Measurements from ENCODE around the gene ALAD.
"Not testable (repeated sequence)": the region's sequence is repeated elsewhere in the genome, so short reads cannot be mapped to it uniquely, and the experiment has no call there.

ALAD gene

GRCh38 chr9:113398796-113399195 lies 2.3 kb downstream of the ALAD start:
- DNase-seq (ENCODE audit: low read depth in 2 of 2): no peak

GRCh38 chr9:113397203-113397631 lies 3.9 kb downstream of the ALAD start:
- no peak for DNase-seq (ENCODE audit: low read depth in 2 of 2)

DNA sequence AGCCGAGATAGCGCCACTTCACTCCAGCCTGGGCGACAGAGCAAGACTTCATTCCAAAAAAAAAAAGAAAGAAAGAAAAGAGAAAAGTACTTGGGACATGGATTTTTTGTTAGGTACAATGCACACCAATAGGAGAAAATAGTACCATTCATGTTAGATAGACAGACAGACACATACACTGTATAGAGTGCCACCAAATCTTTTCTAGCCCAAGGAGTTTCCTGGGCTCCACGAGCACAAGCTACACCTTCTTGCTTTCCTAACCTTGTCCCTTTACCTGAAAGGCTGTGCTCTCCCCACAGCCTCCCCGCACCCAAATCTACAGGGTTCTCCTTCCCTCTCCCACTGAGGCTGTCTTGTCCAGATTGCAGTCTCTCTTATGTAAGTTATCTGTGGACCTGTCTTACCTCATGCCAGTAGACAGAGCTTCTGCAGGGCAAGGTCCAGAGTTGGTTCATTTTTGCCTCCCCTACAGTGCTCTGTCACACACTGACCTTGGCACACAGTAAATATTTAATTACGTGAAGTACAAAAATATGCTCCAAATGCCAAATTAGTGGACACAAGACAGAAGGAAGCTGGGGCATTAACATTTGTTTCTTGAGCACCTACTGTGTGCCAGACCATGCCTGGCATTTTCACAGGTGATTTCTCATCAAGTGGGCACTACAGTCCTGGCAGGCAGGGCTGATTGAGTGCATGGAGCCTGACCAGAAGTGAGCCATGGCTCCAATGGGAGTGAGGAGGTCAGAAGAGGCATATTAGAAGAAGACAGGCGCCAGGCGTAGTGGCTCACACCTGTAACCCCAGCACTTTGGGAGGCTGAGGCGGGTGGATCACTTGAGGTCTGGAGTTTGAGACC lies 5.9 kb downstream of the ALAD start:
- DNase-seq (ENCODE audit: low read depth in 2 of 2): no peak

- DNase-seq (ENCODE audit: low read depth in 2 of 2): no peak
These were observed 7.8 kb downstream of the ALAD start for GRCh38 chr9:113393281-113393680.

DNA sequence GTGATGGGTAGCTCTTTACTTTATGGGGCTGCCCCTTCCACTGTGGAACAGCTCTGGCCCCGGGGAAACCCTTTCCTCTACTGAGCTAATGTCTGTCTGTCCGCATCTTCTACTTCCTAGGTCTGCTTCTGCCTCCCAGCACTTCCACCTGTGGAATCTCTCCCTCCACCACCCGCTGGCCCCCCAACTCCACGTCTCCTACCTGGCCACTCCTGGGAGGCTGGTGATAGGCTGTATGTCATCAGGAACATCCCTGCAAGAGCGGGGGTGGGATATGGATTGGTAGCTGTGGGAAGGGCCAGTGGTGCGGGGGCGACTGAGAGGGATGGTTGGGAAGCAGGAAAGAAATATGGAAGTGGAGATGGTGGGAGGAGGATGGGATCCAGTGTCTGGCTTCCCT lies 9.2 kb downstream of the ALAD start:
- no peak for DNase-seq (ENCODE audit: low read depth in 2 of 2)

GRCh38 chr9:113390192-113390960 lies 10.7 kb downstream of the ALAD start:
- DNase-seq (ENCODE audit: low read depth in 2 of 2): no peak

- DNase-seq (ENCODE audit: low read depth in 2 of 2): no peak
These were observed 11.6 kb downstream of the ALAD start for GRCh38 chr9:113389451-113389850.

DNA sequence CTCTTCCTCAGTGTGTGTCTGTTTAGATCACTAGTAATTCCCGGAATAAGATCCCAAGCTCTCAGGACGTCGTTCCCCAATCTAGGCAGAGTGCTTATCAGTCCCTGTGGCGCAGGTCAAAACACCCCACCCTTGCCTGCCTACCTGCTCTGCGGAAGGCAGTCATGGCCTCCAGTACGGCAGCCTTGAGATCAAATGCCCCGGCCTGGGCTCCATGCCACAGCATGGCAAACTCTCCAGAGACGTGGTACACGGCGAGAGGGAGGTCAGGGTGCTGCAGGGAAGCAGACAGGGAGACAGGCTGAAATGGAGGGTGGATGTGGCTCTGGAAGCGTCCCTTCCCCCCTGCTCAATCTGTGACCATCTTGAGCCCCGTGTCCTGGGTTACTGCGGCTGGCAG lies 12.3 kb downstream of the ALAD start:
- no peak for DNase-seq (ENCODE audit: low read depth in 2 of 2)

- no peak for DNase-seq (ENCODE audit: low read depth in 2 of 2)
These were observed 13.4 kb downstream of the ALAD start for GRCh38 chr9:113387560-113388230.

- no peak for DNase-seq (ENCODE audit: low read depth in 2 of 2)
These were observed 14.3 kb downstream of the ALAD start for GRCh38 chr9:113386571-113387393.

GRCh38 chr9:113381909-113382411 lies 19.1 kb downstream of the ALAD start:
- no peak for DNase-seq (ENCODE audit: low read depth in 2 of 2)

- not testable (repeated sequence) for DNase-seq (ENCODE audit: low read depth in 2 of 2)
These were observed 19.6 kb downstream of the ALAD start for GRCh38 chr9:113381441-113381840.

DNA sequence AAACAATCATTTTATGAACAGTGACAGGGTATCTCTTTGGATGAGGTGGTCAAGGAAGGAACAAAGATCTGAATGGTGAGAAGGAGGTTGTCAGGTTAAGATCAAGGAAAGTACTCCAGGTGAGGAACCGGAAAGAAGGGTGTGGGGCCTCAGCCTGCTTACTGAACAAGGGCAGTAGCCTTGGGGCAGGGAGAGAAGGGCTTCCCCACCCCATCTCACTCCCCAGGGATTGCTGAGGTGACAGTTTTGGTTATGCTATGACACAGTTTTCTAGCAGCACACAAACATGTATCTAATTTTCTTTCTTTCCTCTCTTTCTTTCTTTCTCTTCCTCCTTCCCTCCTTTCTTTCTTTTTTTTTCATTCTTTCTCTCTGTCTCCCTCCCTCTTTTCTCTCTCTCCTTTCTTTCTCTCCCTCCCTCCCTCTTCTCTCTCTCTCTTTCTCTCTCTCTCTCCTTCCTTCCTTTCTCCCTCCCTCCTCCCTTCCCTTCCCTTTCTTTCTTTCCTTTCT lies 20.2 kb downstream of the ALAD start:
- DNase-seq (ENCODE audit: low read depth in 2 of 2): no peak

GRCh38 chr9:113379829-113380210 lies 21.3 kb downstream of the ALAD start:
- DNase-seq (ENCODE audit: low read depth in 2 of 2): not testable (repeated sequence)

- not testable (repeated sequence) for DNase-seq (ENCODE audit: low read depth in 2 of 2)
These were observed 21.8 kb downstream of the ALAD start for GRCh38 chr9:113379094-113379828.

DNA sequence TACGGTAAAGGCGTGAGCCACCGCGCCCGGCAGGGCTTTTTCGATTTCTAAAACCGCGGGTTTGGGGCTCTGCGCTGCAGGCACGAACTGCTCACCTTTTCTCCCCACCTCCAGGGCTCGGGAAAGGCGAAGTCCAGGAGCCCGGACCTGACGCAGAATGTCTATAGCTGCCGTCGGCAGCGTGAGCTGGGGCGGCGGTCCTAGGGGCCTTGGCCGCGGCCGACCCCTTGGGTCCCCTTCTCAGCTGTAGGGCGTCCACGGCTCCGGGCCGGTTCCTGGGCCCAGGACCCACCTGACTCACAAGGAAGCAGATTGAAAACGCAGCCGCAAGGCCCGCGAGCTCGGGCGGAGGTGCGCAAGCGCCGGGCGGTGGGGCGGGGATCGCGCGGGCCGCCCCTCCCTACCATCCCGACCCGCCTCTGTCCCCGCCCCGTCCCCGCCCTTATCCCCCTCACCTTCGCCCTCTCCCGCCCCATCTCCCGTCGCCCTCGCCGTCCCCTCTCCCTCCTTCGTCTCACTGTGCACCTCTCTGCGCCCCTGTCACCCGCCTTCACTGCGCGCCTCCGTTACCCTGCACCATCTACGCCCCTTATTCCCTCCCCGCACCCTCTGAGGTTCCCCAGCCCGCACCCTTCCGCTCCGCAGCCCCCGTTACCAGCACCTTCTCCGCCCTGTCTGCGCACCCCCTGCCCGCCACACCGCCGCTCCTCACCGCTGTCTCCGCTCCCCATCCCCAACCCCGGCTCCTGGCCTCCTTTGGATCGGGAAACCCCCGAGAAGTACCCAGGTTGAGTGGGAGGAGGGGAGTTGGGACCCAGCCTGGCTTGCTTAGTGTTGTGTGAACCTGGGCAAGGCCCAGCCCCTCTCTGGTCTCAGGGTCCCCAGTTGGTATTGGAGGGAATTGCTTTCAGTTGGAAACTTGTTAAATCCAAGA lies 24.2 kb downstream of the ALAD start, which contains the start of gene HDHD3:
TSS of gene HDHD3 (minus strand) at position 353 of the 934 bp plus-strand sequence. CDS start 2,632 bp downstream, outside the sequence.
- DNase-seq (ENCODE audit: low read depth in 2 of 2): peak; percentile 65 to 78

- no peak for DNase-seq (ENCODE audit: low read depth in 2 of 2)
These were observed 25.7 kb downstream of the ALAD start for GRCh38 chr9:113375057-113376023.

Measured in stimulated activated CD8-positive, alpha-beta memory T cell treated with anti-CD3 and anti-CD28 coated beads, Interleukin-2, amount 100 ng/mL, for 48 hours (primary cell).